WTC11 (cell line): Measurements from ENCODE around the gene TOGARAM2. TPM values are rescaled to one million over a fixed set of nuclear protein-coding genes. Genes with fewer than 3 reads are reported as not detected.

ENCODE experiments used
- ATAC-seq: fragments of 200-7000 bp; cut with Tn5 transposase; 2 replicates; pipeline ENCODE4 v1.10.0; 2021; ENCODE audit warnings: mild to moderate bottlenecking, moderate library complexity
- CTCF ChIA-PET: fragments of 300-600 bp; sonication (Branson Sonifier 250); formaldehyde crosslinking; loops from one replicate; lab custom pipeline; 2021; ENCODE audit warnings: antibody characterized with exemption; lab: Charles Lee
- POLR2A ChIA-PET: fragments of 350-600 bp; sonication (Branson Sonifier 250); formaldehyde crosslinking; loops from one replicate; lab custom pipeline; 2021; ENCODE audit warnings: antibody characterized with exemption; lab: Charles Lee
- DNase-seq: peaks from one replicate; pipeline ENCODE4 v3.0.0; 2021; ENCODE audit warnings: low spot score
- H3K27ac Mint-ChIP-seq: 2 replicates; pipeline ENCODE4 v1.8.0; 2021; ENCODE audit warnings: mixed read lengths
- H3K27me3 Mint-ChIP-seq: 2 replicates; pipeline ENCODE4 v1.8.0; 2021; ENCODE audit warnings: low read depth, mild to moderate bottlenecking, moderate library complexity, mixed read lengths
- H3K36me3 Mint-ChIP-seq: 2 replicates; pipeline ENCODE4 v1.8.0; 2021; ENCODE audit warnings: mixed read lengths
- H3K4me1 Mint-ChIP-seq: 2 replicates; pipeline ENCODE4 v1.8.0; 2022; ENCODE audit warnings: mixed read lengths
- H3K4me3 Mint-ChIP-seq: 2 replicates; pipeline ENCODE4 v1.8.0; 2021; ENCODE audit warnings: mild to moderate bottlenecking, moderate library complexity, mixed read lengths
- H3K9me3 Mint-ChIP-seq: 2 replicates; pipeline ENCODE4 v1.8.0; 2021; ENCODE audit warnings: mixed read lengths
- ARID4B ChIP-seq: sonication (generic); formaldehyde crosslinking; IDR thresholded peaks from 2 replicates; pipeline ENCODE4 v1.8.0; 2023; ENCODE audit warnings: missing genetic modification reagents, mild to moderate bottlenecking, borderline replicate concordance
- CBFB ChIP-seq: sonication (generic); formaldehyde crosslinking; IDR thresholded peaks from 2 replicates; pipeline ENCODE4 v1.8.1; 2022; ENCODE audit warnings: mild to moderate bottlenecking, low read depth, missing genetic modification reagents
- CTCF ChIP-seq: fragments of 200-600 bp; IDR thresholded peaks from 2 replicates; pipeline ENCODE4 v1.8.0; 2022; ENCODE audit warnings: antibody characterized with exemption
- EMX1 ChIP-seq: fragments of 250-450 bp; sonication (Bioruptor Pico); IDR thresholded peaks from 2 replicates; pipeline ENCODE4 v1.8.0; 2021; ENCODE audit warnings: mild to moderate bottlenecking
- JAZF1 ChIP-seq: fragments of 250-450 bp; sonication (Bioruptor Pico); IDR thresholded peaks from 2 replicates; pipeline ENCODE4 v1.9.0; 2021; ENCODE audit warnings: moderate library complexity, mild to moderate bottlenecking, inconsistent platforms
- RORB ChIP-seq: fragments of 250-450 bp; sonication (Bioruptor Pico); IDR thresholded peaks from 2 replicates; pipeline ENCODE4 v1.9.0; 2021; ENCODE audit warnings: mild to moderate bottlenecking
- SMAD4 ChIP-seq: sonication (generic); formaldehyde crosslinking; IDR thresholded peaks from 2 replicates; pipeline ENCODE4 v1.8.0; 2022; ENCODE audit warnings: mild to moderate bottlenecking, missing genetic modification reagents
- TCF7 ChIP-seq: sonication (generic); formaldehyde crosslinking; IDR thresholded peaks from 2 replicates; pipeline ENCODE4 v1.8.0; 2022; ENCODE audit warnings: mild to moderate bottlenecking, low read depth, missing genetic modification reagents, moderate library complexity
- USF1 ChIP-seq: sonication (generic); formaldehyde crosslinking; IDR thresholded peaks from 2 replicates; pipeline ENCODE4 v1.8.0; 2022; ENCODE audit warnings: mild to moderate bottlenecking, missing genetic modification reagents
- ZBTB43 ChIP-seq: sonication (generic); formaldehyde crosslinking; IDR thresholded peaks from 2 replicates; pipeline ENCODE4 v1.8.1; 2023; ENCODE audit warnings: mild to moderate bottlenecking, missing genetic modification reagents
- ZNF219 ChIP-seq: sonication (generic); formaldehyde crosslinking; IDR thresholded peaks from 2 replicates; pipeline ENCODE4 v1.8.0; 2023; ENCODE audit warnings: missing genetic modification reagents, mild to moderate bottlenecking, borderline replicate concordance
- ZNF317 ChIP-seq: sonication (generic); formaldehyde crosslinking; IDR thresholded peaks from 2 replicates; pipeline ENCODE4 v1.8.1; 2023; ENCODE audit warnings: low read depth, mild to moderate bottlenecking, moderate library complexity, missing genetic modification reagents, borderline replicate concordance
- ZNF423 ChIP-seq: fragments of 250-450 bp; sonication (Bioruptor Pico); IDR thresholded peaks from 2 replicates; pipeline ENCODE4 v2.1.2; 2022; ENCODE audit warnings: mild to moderate bottlenecking, moderate library complexity
- ZNF425 ChIP-seq: fragments of 250-450 bp; sonication (Bioruptor Pico); conservative IDR thresholded peaks from 2 replicates; pipeline ENCODE4 v1.9.0; 2021; ENCODE audit warnings: mild to moderate bottlenecking
- total RNA-seq: library from RNA; stranded (reverse); gene quantifications from 3 replicates; pipeline ENCODE4 v1.2.3, GENCODE V29; 2021

TOGARAM2 gene
- total RNA-seq, 1 experiment from 2014 or later: 1.0 TPM

GRCh38 chr2:28941008-28941407 is 40.1 kb upstream of the TOGARAM2 start (continued):
- TF ChIP-seq ZNF425 (CRISPR knock-in tag): no peak

- POLR2A ChIA-PET: no interaction called here
- Mint-ChIP-seq H3K36me3 (peaks cover 86% of the 10 kb centered on the region), H3K4me1 (no peaks in the 10 kb centered on the region)
Observed at GRCh38 chr2:28944535-28945248, 36.4 kb upstream of the TOGARAM2 start.

GRCh38 chr2:28948160-28948559 is 32.9 kb upstream of the TOGARAM2 start:
- Mint-ChIP-seq H3K36me3 (peaks cover 67% of the 10 kb centered on the region), H3K27ac (no peak overlapping the region), H3K4me3 (no peak overlapping the region), H3K9me3 (peaks cover 40% of the 10 kb centered on the region), H3K27me3 (0 out of 2 replicates have a peak, but pooled peaks cover 2% of the 10 kb centered on the region), H3K4me1 (peaks cover 20% of the 10 kb centered on the region)
- ChIA-PET POLR2A (no interaction called here), CTCF (interaction anchor here (0.6 kb wide), 1 partner anchor 17 kb away, joined by 4 read pairs; no protein-coding TSS in a partner anchor)
- DNase-seq: no peak
- ATAC-seq: no peak
- TF ChIP-seq ZNF423 (CRISPR knock-in tag) (no peak), EMX1 (CRISPR knock-in tag) (no peak), CBFB (CRISPR knock-in tag) (no peak), TCF7 (CRISPR knock-in tag) (no peak), JAZF1 (CRISPR knock-in tag) (no peak), CTCF (no peak), ZNF317 (CRISPR knock-in tag) (no peak), USF1 (no peak), ZNF219 (no peak)

More at GRCh38 chr2:28944535-28945248, 36.4 kb upstream of the TOGARAM2 start:
- CTCF ChIA-PET: no interaction called here
- 0 out of 2 replicates have a peak, but pooled peaks cover 2% of the 10 kb centered on the region for H3K27me3 Mint-ChIP-seq
- H3K9me3 Mint-ChIP-seq: peaks cover 32% of the 10 kb centered on the region
- no peak for ATAC-seq
- no peak for TF ChIP-seq ARID4B (CRISPR knock-in tag)
- no peak for TF ChIP-seq RORB (CRISPR knock-in tag)
- TF ChIP-seq USF1: no peak
- no peak for TF ChIP-seq ZBTB43 (CRISPR knock-in tag)
- TF ChIP-seq SMAD4: no peak
- no peak overlapping the region for H3K27ac Mint-ChIP-seq
- H3K4me3 Mint-ChIP-seq: no peak overlapping the region
- no peak for DNase-seq
